Measurements from ENCODE around the gene ANKRD29.
A peak's percentile ranks its signal among the peaks of the same experiment; 100 is the strongest.
"Not testable (repeated sequence)": the region's sequence is repeated elsewhere in the genome, so short reads cannot be mapped to it uniquely, and the experiment has no call there.

ANKRD29 gene

DNA sequence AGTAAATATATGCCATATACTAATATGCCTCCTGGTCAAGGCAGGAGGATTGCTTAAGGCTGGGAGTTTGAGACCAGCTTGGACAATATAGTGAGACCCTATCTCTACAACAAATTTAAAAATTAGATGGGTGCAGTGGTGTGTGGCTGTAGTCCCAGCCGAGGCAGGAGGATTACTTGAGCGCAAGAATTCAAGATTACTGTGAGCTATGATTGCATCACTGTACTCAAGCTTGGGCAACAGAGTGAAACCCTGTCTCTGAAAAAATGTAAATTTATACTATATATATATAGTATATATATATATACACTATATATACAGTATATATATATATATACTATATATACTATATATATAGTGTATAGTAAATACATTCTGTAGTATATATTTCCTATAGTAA is 46.5 kb downstream of the ANKRD29 start:
- no peak for DNase-seq (ENCODE audit: low read depth in 1 of 2, low spot score in 1 of 2)

DNA sequence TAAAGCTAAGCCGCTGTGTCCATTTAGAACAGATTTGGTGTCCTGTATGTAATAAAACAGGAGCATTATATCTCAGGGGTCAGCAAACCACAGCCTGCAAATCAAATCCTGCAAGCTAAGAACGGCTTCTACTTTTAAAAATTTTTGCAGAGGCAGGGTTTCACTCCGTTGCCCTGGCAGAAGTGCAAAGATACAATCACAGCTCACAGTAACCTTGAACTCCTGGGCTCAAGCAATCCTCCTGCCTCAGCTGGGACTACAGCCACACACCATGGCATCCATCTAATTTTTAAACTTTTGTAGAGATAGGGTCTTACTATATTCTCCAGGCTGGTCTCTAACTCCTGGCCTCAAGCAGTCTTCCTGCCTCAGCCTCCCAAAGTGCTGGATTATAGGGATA is 47.8 kb downstream of the ANKRD29 start:
- no peak for DNase-seq (ENCODE audit: low read depth in 1 of 2, low spot score in 1 of 2)

DNA sequence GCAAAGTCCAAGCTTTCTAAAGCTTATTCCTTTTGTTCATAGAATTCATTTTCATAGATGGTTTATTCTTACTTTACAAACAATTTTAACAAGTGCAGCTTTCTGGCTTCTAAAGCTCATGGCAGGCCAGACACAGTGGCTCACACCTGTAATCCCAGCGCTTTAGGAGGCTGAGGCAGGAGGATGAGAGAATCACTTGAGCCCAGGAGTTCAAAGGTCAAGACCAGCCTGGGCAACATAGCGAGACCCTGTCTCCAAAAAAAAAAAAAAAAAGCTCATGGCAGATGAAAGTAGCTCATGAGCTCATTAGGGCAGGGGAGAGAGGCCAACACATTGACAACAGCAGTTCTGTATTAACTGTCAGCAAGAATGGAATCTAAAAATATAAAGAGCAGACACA is 48.3 kb downstream of the ANKRD29 start:
- no peak for DNase-seq (ENCODE audit: low read depth in 1 of 2, low spot score in 1 of 2)

DNA sequence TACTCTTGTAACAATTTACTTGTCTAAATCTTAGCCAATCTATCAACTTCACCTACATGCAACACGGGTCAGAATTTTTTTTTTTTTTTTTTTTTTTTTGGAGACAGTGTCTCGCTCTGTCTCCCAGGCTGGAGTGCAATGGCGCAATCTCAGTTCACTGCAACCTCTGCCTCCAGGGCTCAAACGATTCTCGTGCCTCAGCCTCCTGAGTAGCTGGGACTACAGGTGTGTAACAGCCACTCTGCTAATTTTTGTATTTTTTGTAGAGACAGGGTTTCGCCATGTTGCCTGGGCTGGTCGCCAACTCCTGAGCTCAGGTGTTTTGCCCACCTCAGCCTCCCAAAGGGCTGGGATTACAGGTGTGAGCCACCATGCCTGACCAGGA is 49.6 kb downstream of the ANKRD29 start:
- not testable (repeated sequence) for DNase-seq (ENCODE audit: low read depth in 1 of 2, low spot score in 1 of 2)

DNA sequence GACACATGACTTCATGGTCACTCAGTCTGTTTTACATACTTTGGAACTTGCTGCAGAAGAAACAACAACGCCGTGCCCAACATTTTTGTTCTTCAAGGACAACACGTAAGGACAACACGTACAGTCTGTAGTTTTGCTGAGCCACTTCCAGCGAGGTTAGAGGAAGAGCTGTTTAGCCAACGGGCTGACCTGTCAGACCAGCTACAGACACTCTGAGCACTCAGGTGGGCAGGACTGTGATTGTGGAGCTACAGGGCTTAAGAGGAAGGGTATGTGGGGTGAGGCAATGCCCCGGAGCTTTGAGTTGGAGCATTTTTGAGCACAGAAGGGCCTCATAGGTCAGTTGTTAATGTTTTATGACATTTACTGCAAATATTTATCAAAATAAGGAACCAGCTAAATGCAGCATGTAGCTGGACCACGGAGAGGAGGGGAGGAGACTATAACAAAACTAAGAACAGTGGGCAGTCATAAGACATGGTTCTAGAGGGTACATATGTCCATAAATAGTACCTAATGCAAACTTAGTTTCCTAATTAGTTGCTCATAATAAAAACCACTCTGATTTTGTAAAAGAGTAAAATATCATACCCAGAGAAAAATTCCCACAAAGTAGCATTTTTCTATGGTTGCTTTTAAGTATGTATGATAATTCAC is 50.1 kb downstream of the ANKRD29 start:
- DNase-seq (ENCODE audit: low read depth in 1 of 2, low spot score in 1 of 2) = no peak

DNA sequence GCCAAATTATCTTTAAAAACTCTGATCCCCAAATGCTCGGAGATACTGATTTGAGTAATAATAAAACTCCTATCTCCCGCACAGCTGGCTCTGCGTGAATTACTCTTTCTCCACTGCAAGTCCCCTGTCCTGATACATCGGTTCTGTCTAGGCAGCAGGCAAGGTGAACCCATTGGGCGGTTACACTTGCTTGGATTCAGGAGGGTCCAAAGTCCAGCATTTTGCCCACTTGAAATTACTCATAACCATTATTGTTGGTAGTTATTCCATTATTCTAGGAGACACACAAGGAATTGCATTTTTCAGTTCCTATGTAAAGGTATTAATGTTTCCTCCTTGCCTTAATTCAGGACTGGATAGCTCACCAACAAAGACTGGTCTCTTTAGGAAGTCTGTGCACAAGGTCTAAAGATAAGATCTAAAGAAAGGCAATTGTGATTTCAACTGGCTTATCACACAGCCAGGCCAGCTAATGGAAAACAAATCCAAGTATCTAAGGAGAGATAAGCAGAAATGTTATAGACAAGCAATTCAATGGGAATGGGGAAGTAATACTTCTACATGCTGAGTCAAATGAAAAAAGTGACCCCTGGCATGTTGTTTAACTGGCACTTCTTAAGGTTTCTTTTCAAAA is 53.2 kb downstream of the ANKRD29 start:
- DNase-seq (ENCODE audit: low read depth in 1 of 2, low spot score in 1 of 2) = no peak

DNA sequence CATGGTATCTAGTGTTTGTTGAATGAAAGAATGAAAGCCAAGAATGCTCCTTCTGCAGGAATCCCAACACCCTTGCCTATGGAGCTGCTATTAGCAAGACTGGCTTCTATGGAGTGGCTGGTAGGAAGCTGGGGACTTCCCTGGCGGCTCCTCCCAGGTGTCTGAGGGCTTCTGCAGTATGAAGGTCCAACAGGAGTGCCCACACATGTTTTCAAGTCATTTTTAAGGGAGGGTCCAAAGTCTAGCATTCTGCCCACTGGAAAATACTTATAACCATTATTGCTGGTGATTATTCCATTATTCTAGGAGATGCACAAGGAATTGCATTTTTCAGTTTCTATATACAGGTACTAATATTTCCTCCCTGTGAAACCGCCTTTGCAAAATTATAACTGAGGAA is 54.5 kb downstream of the ANKRD29 start:
- DNase-seq (ENCODE audit: low read depth in 1 of 2, low spot score in 1 of 2) = no peak

DNA sequence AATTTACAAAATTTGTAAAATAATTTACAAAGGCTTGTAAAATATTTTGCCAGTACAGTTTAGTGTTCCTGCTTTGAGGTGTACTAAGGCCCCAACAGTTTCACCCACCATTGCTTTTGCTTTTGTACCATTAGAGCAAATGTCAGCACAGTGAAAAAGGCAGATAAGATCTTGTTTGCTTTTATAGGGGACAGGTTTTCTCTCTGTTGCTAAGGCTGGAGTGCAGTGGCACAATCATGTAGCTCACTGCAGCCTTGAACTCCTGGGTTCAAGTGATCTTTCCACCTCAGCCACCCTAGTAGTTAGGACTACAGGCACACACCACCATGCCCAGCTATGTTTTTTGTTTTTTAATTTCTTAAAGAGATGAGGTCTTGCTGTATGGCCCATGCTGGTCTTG is 56.8 kb downstream of the ANKRD29 start:
- DNase-seq (ENCODE audit: low read depth in 1 of 2, low spot score in 1 of 2) = no peak

DNA sequence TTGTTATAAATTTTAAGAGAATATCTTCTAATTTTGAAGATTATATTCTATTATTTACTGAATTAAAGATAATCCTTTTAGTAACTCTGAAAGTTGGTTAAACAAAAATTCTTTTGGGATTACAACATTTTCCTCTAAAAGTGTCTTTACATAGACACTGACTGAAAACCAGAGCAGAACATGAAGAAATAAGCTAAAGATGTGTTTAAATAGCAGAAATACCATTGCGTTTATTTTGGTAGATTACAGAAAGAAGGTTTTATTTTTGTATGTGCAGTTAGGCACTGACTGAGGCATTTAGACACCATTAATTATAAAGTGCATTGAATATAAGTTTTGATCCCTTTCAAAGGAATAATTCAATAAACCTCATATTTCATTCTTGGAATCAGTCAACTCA is 62.9 kb downstream of the ANKRD29 start:
- DNase-seq (ENCODE audit: low read depth in 1 of 2, low spot score in 1 of 2) = no peak

DNA sequence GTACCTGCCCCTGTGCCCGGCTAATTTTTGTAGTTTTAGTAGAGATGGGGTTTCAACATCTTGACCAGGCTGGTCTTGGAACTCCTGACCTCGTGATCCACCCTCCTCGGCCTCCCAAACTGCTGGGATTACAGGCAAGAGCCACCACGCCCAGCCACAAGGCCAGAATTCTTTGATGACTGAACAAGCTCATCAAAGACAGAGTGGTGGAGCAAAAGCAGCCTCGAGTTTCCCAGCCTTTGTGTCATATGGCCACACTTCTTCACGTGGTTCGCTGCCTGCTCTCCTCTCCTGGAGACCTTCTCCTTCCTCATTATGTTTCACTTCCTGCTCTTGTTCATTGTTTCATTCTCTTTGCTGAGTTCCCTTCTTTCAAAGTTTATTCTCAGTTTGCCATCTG is 66.5 kb downstream of the ANKRD29 start:
- DNase-seq (ENCODE audit: low read depth in 1 of 2, low spot score in 1 of 2) = no peak

DNA sequence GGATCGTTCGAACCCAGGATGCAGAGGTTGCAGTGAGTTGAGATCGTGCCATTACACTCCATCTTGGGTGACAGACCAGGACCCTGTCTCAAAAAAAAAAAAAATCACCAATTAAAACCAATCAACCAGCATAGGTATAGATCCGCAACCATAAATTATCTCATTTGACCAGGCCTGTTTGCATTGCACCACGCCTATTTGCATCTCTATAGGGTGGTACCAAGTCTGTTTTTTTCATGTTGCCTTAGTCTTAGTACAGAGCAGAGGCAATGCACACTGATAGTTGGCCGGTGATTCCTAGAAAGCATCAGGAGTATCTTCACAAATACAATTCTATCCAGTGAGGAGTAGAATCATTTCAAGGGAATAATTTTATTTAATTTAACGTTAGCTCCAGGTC is 67.1 kb downstream of the ANKRD29 start:
- no peak for DNase-seq (ENCODE audit: low read depth in 1 of 2, low spot score in 1 of 2)

DNA sequence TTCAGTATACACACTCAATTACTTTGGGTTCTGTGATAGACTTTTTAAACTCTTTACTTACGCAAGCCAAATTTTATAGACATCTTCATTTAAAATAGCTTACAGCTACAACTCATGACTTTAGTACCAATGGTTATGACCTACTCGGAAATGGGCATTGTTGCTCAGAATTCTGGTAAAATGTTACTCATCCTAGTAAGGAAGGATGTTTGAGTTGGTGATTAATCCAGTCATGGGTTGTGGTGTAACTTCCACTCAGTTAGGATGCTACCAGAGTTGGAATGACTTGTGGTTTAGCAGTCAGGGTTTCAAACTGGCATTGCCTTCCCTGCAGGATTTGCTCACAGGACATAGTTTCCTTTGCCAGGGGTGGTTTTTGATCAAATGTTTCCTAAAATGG is 69.0 kb downstream of the ANKRD29 start:
- no peak for DNase-seq (ENCODE audit: low read depth in 1 of 2, low spot score in 1 of 2)

DNA sequence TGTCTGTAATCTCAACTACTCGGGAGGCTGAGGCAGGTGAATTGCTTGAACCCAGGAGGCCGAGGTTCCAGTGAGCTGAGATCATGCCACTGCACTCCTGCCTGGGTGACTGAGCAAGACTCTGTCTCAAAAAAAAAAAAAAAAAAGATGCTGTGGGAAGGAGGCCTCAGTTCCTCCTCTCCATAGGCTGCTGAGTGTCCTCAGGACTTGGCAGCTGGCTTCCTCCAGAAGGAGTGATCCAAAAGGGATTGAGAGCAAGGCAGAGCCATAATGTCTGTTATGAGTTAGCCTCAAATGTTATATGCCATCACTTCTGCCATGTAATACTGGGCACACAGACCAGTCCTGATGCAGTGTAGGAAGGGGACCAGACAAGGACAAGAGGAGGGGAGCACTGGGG is 69.8 kb downstream of the ANKRD29 start:
- no peak for DNase-seq (ENCODE audit: low read depth in 1 of 2, low spot score in 1 of 2)

DNA sequence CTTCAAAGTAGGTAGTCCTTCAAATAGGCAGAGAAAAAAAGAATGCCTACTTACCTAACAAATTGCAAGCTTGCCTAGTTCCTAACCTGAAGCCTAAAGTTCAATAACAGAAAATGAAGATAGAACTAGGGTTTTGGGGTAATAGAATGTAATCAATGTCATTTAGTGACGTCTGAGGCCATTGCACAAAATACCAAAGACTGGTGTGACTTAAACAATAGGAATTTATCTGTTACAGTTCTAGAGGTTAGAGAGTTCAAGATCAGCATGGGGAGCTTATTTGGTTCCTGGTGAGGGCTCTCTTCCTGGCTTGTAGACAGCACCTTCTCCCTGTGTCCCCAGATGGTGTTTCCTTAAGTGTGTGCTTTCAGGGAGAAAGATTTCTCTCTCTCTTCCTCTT is 71.7 kb downstream of the ANKRD29 start:
- no peak for DNase-seq (ENCODE audit: low read depth in 1 of 2, low spot score in 1 of 2)

DNA sequence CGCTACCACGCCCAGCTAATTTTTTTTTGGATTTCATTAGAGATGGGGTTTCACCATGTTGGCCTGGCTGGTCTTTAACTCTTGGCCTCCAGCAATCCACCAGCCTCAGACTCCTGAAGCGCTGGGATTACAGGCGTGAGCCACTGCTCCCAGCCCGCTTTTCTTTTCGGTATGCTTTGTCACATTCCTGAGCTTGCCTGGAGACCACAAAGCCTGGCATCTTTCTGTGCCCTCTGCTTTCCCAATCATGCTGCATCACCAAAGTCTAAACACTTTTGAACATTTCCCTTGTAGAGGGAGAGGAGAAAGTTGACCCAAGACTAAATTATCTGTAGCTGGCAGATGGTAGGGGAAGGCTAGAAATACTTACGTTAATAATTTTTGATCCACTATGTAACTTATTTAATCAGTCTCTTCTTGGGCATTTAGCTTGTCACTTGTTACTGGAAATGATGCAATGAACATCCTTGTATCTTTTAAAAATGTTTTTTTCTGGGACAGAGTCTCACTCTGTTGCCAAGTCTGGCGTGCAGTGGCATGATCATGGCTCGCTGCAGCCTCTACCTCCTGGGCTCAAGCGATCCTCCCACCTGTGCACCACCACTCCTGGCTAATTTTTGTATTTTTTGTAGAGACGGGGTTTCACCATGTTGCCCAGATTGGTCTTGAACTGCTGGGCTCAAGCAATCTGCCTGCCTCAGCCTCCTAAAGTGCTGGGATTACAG is 73.7 kb downstream of the ANKRD29 start:
- DNase-seq (ENCODE audit: low read depth in 1 of 2, low spot score in 1 of 2) = no peak

DNA sequence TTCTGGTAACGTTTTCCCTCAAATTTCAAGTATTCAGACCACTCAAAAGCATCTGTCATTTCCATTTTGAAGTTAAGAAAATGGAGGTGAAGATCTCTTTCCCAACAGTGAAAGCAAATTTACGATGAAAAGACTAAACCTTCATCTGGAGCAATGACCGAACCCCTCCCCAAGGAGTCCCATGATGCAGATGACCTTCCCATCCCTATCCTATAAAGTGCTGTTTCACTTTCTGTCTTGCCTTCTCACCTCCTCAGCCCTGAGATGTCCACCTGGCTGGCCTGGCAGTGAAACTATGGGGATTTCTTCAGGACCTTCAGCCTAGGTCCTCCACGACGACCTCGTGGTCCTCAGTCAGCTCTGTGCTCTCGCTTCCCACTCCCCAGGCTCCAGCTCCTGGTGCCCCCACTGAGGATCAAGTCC is 75.5 kb downstream of the ANKRD29 start:
- DNase-seq (ENCODE audit: low read depth in 1 of 2, low spot score in 1 of 2) = no peak

DNA sequence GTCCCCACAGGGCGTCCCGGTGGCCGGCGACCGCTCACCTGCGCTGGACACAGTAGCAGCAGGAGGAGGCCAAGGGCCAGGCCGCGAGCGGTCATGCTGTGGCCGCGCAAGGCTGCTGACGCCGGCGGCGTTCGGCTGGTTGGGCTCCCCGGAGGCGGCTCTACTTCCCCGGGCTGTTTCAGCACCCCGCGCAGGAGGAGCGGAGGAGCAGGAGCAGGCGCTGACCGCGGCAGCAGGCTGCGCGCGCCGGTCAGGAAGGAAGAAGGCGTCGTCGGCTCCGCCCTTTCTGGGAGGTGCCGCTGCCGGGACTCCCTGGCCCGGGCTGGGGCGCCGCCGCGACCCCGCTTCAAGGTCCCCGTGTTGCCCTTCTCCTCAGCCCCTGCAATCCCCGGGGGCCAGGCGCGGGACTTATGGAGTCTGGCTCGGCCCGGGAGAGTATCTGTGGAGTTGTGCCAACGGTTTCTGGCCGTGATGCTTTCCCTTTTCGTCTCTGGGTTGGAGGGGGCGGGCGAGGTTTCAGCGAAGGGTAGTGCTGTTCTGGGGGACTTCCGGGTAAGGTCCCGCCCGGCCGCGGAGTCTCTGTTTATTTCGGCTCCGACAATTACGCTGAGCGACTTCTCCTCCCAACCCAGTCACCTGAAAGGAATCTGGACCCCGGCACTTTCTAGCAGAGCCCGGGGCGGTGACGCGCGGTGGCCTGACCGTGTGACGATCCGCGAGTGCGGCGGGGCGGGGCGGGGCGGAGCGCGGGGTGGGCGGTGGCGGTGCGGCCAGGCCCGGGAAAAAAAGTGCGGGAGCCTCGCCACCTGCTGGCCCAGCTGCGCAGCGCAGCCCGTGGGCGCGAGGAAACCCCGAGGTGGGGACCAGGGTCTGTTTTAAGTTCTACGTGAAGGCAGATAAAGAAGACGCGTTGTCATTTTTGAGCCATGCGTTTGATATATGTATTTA is 76.2 kb downstream of the ANKRD29 start, which contains the start of gene NPC1:
Gene NPC1 (minus strand): TSS at position 258 of the 948 bp plus-strand sequence. CDS start 163 bp downstream, at position 95.
- DNase-seq (ENCODE audit: low read depth in 1 of 2, low spot score in 1 of 2) = peak; percentile 83 to 87

DNA sequence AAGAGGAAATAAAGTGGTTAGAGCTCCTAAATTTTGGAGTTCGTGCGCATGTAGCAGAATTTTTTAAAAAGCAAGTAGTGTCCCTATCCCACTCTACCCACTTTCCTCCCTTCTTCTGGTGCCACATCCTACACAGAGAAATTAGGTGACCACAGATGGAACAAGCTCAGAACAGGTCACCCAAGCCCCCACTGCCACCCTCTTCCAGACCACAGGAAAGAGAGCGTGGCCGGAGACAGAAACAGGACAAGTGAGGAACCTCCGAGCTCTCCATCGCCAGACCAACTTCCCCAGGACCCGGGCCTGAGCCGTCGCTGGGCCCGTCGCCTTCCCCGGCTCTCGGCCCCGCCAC is 76.8 kb downstream of the ANKRD29 start:
- no peak for DNase-seq (ENCODE audit: low read depth in 1 of 2, low spot score in 1 of 2)

DNA sequence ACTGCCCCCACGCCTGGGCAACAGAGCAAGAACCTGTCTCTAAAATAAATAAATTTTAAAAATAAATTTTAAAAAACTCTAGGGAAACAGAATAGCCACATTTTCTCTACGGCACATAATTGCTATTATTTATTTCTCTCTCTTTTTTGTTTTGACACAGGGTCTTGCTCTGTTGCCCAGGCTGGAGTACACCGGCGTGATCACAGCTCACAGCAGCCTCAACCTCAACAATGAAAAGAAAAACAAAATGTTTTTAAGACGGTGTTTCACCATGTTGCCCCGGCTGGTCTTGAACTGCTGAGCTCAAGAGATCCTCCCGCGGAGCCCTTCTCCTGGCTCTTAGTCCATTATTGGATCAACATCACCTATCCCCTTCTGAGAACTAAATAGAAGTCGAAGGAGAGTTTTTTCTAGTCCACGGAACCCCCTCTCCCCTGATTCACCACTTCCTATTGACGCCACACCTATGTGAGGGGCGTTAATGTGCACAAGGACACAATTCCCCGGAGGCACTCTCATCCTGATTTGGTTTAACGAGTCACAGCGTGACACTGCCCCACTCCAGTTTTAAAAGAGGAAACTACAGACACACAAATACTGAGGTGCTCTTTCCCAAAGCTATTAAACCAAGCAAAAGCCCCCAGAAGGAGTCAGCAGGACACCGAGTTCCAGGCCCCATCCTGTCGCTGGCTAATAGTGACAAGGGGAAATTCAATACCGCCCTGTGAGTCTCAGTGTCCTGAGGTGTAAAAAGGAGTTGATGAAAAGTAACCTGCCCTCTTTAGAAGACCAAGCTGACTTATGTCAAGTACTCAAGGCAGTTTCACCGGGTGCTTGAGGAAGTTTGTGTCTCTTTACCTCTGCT is 77.5 kb downstream of the ANKRD29 start:
- DNase-seq (ENCODE audit: low read depth in 1 of 2, low spot score in 1 of 2) = no peak
